ENCODE data around the gene OCSTAMP.

The OCSTAMP gene

DNA sequence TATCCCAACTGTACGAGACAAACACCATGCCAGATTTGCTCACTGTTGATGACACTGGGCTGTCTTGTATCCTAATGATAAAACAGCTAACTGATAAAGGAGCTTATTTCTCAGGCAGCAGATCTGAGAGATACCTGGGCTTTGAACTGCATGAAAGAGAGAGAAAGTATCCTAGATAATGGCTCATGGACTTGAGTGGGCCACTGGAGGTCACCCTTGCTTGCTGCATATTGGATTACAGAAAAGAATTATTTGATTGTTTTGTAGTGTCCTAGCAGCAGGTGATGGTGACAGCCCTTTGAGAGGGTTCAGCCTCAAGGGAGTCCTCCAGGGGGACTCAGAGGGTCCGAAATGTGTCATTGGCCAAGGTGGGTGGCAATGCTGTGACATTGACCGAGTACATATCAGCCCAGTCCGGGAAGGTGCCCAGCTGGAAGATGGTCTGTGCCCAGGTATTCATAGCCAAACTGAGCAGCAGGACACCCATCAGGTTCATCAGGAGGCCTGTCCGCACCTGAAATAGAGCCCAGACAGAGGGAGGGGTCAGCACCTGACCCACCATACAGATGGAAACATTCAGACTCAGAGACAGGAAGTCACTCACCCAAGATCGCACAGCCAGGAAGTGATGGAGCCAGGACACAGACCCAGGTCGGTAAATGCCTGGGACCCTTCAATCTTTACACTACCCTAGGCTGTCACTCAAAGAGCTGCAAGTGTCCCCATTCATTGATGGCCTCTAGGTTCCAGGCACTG, 9.4 kb upstream of the OCSTAMP start:
- ATAC-seq (ENCODE audit: low read depth): no peak
- Histone ChIP-seq H3K9me3 (ENCODE audit: severe bottlenecking) (no peaks in the 10 kb centered on the region), H3K27me3 (ENCODE audit: insufficient read depth, poor library complexity, severe bottlenecking) (no peaks in the 10 kb centered on the region), H3K36me3 (ENCODE audit: low read depth) (no peaks in the 10 kb centered on the region), H3K4me1 (ENCODE audit: insufficient read depth, poor library complexity, severe bottlenecking) (no peaks in the 10 kb centered on the region), H3K27ac (ENCODE audit: poor library complexity, severe bottlenecking) (no peak overlapping the region), H3K4me3 (ENCODE audit: severe bottlenecking) (no peak overlapping the region)
- DNase-seq (ENCODE audit: low spot score): no peak
- TF ChIP-seq, protein P1, sequence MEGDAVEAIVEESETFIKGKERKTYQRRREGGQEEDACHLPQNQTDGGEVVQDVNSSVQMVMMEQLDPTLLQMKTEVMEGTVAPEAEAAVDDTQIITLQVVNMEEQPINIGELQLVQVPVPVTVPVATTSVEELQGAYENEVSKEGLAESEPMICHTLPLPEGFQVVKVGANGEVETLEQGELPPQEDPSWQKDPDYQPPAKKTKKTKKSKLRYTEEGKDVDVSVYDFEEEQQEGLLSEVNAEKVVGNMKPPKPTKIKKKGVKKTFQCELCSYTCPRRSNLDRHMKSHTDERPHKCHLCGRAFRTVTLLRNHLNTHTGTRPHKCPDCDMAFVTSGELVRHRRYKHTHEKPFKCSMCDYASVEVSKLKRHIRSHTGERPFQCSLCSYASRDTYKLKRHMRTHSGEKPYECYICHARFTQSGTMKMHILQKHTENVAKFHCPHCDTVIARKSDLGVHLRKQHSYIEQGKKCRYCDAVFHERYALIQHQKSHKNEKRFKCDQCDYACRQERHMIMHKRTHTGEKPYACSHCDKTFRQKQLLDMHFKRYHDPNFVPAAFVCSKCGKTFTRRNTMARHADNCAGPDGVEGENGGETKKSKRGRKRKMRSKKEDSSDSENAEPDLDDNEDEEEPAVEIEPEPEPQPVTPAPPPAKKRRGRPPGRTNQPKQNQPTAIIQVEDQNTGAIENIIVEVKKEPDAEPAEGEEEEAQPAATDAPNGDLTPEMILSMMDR (IDR thresholded peaks at IDR 0.05; ENCODE audit: poor library complexity, severe bottlenecking): peak; percentile 36

- TF ChIP-seq, protein P1 (IDR thresholded peaks at IDR 0.05; ENCODE audit: poor library complexity, severe bottlenecking): no peak
- Histone ChIP-seq H3K4me1 (ENCODE audit: insufficient read depth, poor library complexity, severe bottlenecking) (no peaks in the 10 kb centered on the region), H3K36me3 (ENCODE audit: low read depth) (no peaks in the 10 kb centered on the region), H3K4me3 (ENCODE audit: severe bottlenecking) (no peak overlapping the region), H3K27me3 (ENCODE audit: insufficient read depth, poor library complexity, severe bottlenecking) (no peaks in the 10 kb centered on the region), H3K27ac (ENCODE audit: poor library complexity, severe bottlenecking) (no peak overlapping the region), H3K9me3 (ENCODE audit: severe bottlenecking) (no peaks in the 10 kb centered on the region)
- DNase-seq (ENCODE audit: low spot score) (no peak), ATAC-seq (ENCODE audit: low read depth) (no peak)
Measured at GRCh38 chr20:46559001-46559400, 8.5 kb upstream of the OCSTAMP start.

DNA sequence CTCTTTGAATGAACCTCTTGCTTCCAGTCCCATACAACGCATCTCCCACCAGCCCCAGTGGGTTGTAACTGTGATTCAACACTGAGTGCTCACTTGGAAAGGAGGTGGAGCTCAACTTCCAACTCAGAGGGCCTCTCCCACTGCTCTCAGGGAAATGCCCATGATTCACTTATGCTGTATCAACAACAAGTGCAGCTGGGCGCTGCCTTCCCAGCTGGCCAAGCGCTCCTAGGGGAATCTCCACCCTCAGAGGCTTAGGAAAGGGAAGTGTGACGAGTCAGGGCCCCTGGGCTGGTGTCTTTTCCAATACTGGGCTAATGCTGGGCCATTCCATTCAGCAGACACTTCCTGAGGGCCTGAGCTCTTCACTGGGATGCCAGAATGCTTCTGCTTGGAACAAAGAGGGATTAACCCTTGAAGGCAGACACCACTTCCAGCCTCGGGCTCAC, 8.1 kb upstream of the OCSTAMP start:
- ATAC-seq (ENCODE audit: low read depth) (peak; percentile 93), DNase-seq (ENCODE audit: low spot score) (no peak)
- TF ChIP-seq, protein P1 (IDR thresholded peaks at IDR 0.05; ENCODE audit: poor library complexity, severe bottlenecking): no peak
- Histone ChIP-seq H3K27me3 (ENCODE audit: insufficient read depth, poor library complexity, severe bottlenecking) (no peaks in the 10 kb centered on the region), H3K9me3 (ENCODE audit: severe bottlenecking) (no peaks in the 10 kb centered on the region), H3K36me3 (ENCODE audit: low read depth) (no peaks in the 10 kb centered on the region), H3K4me3 (ENCODE audit: severe bottlenecking) (no peak overlapping the region), H3K4me1 (ENCODE audit: insufficient read depth, poor library complexity, severe bottlenecking) (no peaks in the 10 kb centered on the region), H3K27ac (ENCODE audit: poor library complexity, severe bottlenecking) (no peak overlapping the region)

- H3K9me3 ChIP-seq (ENCODE audit: severe bottlenecking): no peaks in the 10 kb centered on the region
- ATAC-seq (ENCODE audit: low read depth) (peak; percentile 50), DNase-seq (ENCODE audit: low spot score) (no peak)
- H3K27ac ChIP-seq (ENCODE audit: poor library complexity, severe bottlenecking): no peak overlapping the region
- H3K36me3 ChIP-seq (ENCODE audit: low read depth): no peaks in the 10 kb centered on the region
- TF ChIP-seq, protein P1 (IDR thresholded peaks at IDR 0.05; ENCODE audit: poor library complexity, severe bottlenecking): no peak
- no peak overlapping the region for H3K4me3 ChIP-seq (ENCODE audit: severe bottlenecking)
- no peaks in the 10 kb centered on the region for H3K27me3 ChIP-seq (ENCODE audit: insufficient read depth, poor library complexity, severe bottlenecking)
- H3K4me1 ChIP-seq (ENCODE audit: insufficient read depth, poor library complexity, severe bottlenecking): no peaks in the 10 kb centered on the region
Measured at GRCh38 chr20:46557231-46557956, 6.9 kb upstream of the OCSTAMP start.

Measured in RWPE2 (cell line).